Fibroblast of lung (primary cell): ENCODE measurements around the gene TCF12. TPM values are rescaled to one million over a fixed set of nuclear protein-coding genes. Genes with fewer than 3 reads are reported as not detected.
A peak's percentile ranks its signal among the peaks of the same experiment; 100 is the strongest.

Experiments
- DNase-seq, 2 donors: peaks; one replicate each; pipeline versions ENCODE4 v3.0.0 to v3.0.0-alpha.2; 2010; ENCODE audit warnings: low read depth in 2 of 2
- H2AFZ ChIP-seq: 2 replicates; pipeline ENCODE4 v1.5.1; 2012; ENCODE audit warnings: low read length, control low read depth, inconsistent platforms
- H3K27ac ChIP-seq: 2 replicates; pipeline ENCODE4 v1.5.1; 2011; ENCODE audit warnings: low read length, control low read depth; ENCODE audit not compliant: insufficient read depth
- H3K27me3 ChIP-seq: 2 replicates; pipeline ENCODE4 v1.5.1; 2011; ENCODE audit warnings: mild to moderate bottlenecking, low read length; ENCODE audit not compliant: control insufficient read depth, insufficient read depth
- H3K36me3 ChIP-seq: 2 replicates; pipeline ENCODE4 v1.5.1; 2011; ENCODE audit warnings: low read length; ENCODE audit not compliant: control insufficient read depth, insufficient read depth
- H3K4me1 ChIP-seq: 2 replicates; pipeline ENCODE4 v1.5.1; 2011; ENCODE audit warnings: low read length; ENCODE audit not compliant: control insufficient read depth, insufficient read depth; ENCODE audit errors: extremely low read depth
- H3K4me2 ChIP-seq: 2 replicates; pipeline ENCODE4 v1.5.1; 2011; ENCODE audit warnings: low read length, control low read depth; ENCODE audit not compliant: insufficient read depth; ENCODE audit errors: extremely low read depth
- H3K4me3 ChIP-seq, 4 experiments: fragments of 200-600 bp in 1 of 4; sonication (generic) in 1 of 4; replicated peaks in 1 of 4; 2 replicates each; pipeline ENCODE4 v1.5.1; 2011 to 2016; ENCODE audit warnings: low read length in 4 of 4, low read depth in 3 of 4, mild to moderate bottlenecking in 3 of 4, control low read depth in 2 of 4, inconsistent platforms in 1 of 4, mixed read lengths in 1 of 4; ENCODE audit not compliant: insufficient read depth in 1 of 4; ENCODE audit errors: control extremely low read depth in 1 of 4
- H3K79me2 ChIP-seq: 2 replicates; pipeline ENCODE4 v1.5.1; 2012; ENCODE audit warnings: mild to moderate bottlenecking, low read length, inconsistent platforms; ENCODE audit not compliant: control insufficient read depth, insufficient read depth
- H3K9ac ChIP-seq: 2 replicates; pipeline ENCODE4 v1.5.1; 2011; ENCODE audit warnings: mild to moderate bottlenecking, low read length, control low read depth; ENCODE audit not compliant: insufficient read depth
- H3K9me3 ChIP-seq: 2 replicates; pipeline ENCODE4 v1.5.1; 2012; ENCODE audit warnings: low read depth, low read length; ENCODE audit not compliant: control insufficient read depth, insufficient read depth
- H4K20me1 ChIP-seq: 2 replicates; pipeline ENCODE4 v1.5.1; 2011; ENCODE audit warnings: low read length; ENCODE audit not compliant: control insufficient read depth, insufficient read depth; ENCODE audit errors: extremely low read depth
- EZH2 ChIP-seq: IDR thresholded peaks from 2 replicates; pipeline ENCODE4 v1.5.1; 2012; ENCODE audit warnings: low read length, control low read depth, mild to moderate bottlenecking; ENCODE audit errors: missing control alignments
- polyA plus RNA-seq, 2 donors: library from polyadenylated mRNA; depleted of rRNA in 1 of 2; stranded (reverse) in 1 of 2; unstranded in 1 of 2; fragments of >200 nt; gene quantifications; 2 replicates each; pipeline ENCODE4 v1.2.1, GENCODE V29; 2011 to 2012; ENCODE audit warnings: missing spikeins in 1 of 2
- total RNA-seq: library from RNA; depleted of rRNA; stranded (reverse); fragments of >200 nt; gene quantifications from 2 replicates; pipeline ENCODE4 v1.2.1, GENCODE V29; 2014
- TF ChIP-seq, protein P1 (sequence below), 2 donors: IDR thresholded peaks in 1 of 2; conservative IDR thresholded peaks in 1 of 2; 1 replicate in 1 of 2; 2 replicates in 1 of 2; pipeline ENCODE4 v1.5.1; 2011 to 2012; ENCODE audit warnings: low read length in 2 of 2, control low read depth in 1 of 2, inconsistent platforms in 1 of 2, low read depth in 1 of 2, mild to moderate bottlenecking in 1 of 2

TCF12 gene
- total and polyA plus RNA-seq, 2 donors (not counting 1 experiment from before 2014, with no cell fraction given): 105 to 232 TPM

DNA sequence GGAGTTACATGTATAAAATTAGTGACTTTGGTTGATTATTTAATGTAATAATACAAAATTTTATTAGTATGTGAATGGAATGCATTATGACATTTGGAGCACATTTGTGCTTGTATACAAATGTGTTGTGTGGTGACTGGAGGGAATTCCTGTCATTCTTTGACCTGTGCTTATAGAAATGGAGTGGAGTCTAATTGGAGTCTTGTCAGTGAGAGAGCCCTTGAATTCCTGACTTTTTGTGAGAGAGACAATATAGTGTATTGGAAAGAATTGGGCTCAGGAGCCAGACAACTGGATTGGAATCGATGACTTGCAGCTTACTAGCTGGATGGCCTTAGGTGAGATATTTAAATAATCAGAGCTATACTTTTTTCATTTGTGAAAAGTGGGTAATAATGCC is 9.4 kb downstream of the TCF12 start:
- Histone ChIP-seq H3K79me2 (peaks cover 69% of the 10 kb centered on the region), H3K4me3 (no peak overlapping the region), H2AFZ (no peak overlapping the region), H4K20me1 (no peaks in the 10 kb centered on the region), H3K9ac (no peak overlapping the region), H3K27ac (no peak overlapping the region), H3K27me3 (no peaks in the 10 kb centered on the region), H3K4me2 (no peak overlapping the region), H3K9me3 (no peaks in the 10 kb centered on the region), H3K4me1 (peaks cover 11% of the 10 kb centered on the region), H3K36me3 (no peaks in the 10 kb centered on the region)
- TF ChIP-seq, protein P1, sequence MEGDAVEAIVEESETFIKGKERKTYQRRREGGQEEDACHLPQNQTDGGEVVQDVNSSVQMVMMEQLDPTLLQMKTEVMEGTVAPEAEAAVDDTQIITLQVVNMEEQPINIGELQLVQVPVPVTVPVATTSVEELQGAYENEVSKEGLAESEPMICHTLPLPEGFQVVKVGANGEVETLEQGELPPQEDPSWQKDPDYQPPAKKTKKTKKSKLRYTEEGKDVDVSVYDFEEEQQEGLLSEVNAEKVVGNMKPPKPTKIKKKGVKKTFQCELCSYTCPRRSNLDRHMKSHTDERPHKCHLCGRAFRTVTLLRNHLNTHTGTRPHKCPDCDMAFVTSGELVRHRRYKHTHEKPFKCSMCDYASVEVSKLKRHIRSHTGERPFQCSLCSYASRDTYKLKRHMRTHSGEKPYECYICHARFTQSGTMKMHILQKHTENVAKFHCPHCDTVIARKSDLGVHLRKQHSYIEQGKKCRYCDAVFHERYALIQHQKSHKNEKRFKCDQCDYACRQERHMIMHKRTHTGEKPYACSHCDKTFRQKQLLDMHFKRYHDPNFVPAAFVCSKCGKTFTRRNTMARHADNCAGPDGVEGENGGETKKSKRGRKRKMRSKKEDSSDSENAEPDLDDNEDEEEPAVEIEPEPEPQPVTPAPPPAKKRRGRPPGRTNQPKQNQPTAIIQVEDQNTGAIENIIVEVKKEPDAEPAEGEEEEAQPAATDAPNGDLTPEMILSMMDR (conservative IDR thresholded peaks at IDR 0.05 in 1 of 2, IDR thresholded peaks at IDR 0.05 in 1 of 2; ENCODE audit: low read depth in 1 of 2, low read length in 2 of 2): no peak
- no peak for TF ChIP-seq EZH2
- DNase-seq: peak in 1 of 2 donors; percentile 36

DNA sequence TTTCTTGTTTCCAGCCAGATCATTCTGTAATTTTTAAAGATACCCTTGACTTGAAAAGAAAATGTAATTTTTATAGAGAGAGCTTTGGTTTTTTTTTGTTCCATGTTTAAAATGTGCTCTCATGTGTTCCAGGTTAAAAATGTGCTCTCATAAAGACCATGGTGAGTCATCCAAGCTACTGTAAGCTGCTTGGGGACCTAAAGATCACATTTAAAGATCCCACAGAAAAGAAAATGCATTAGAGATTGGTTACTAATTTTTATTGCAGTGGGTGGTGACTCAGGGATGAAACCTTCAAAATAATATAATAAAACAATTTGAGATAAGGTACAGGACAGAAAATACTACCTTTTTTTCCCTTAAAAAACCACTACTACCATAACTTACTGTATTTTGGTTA is 11.0 kb downstream of the TCF12 start:
- H3K27me3 ChIP-seq: no peaks in the 10 kb centered on the region
- no peak overlapping the region for H3K4me3 ChIP-seq
- no peaks in the 10 kb centered on the region for H3K36me3 ChIP-seq
- no peak for TF ChIP-seq EZH2
- TF ChIP-seq, protein P1 (conservative IDR thresholded peaks at IDR 0.05 in 1 of 2, IDR thresholded peaks at IDR 0.05 in 1 of 2; ENCODE audit: low read depth in 1 of 2, low read length in 2 of 2): no peak
- no peaks in the 10 kb centered on the region for H3K9me3 ChIP-seq
- H3K79me2 ChIP-seq: peaks cover 67% of the 10 kb centered on the region
- peaks cover 2% of the 10 kb centered on the region for H4K20me1 ChIP-seq
- no peak overlapping the region for H3K9ac ChIP-seq
- H3K4me1 ChIP-seq: peaks cover 9% of the 10 kb centered on the region
- H3K27ac ChIP-seq: no peak overlapping the region
- H3K4me2 ChIP-seq: no peak overlapping the region
- no peak overlapping the region for H2AFZ ChIP-seq
- DNase-seq: peak; percentile 59 to 72

DNA sequence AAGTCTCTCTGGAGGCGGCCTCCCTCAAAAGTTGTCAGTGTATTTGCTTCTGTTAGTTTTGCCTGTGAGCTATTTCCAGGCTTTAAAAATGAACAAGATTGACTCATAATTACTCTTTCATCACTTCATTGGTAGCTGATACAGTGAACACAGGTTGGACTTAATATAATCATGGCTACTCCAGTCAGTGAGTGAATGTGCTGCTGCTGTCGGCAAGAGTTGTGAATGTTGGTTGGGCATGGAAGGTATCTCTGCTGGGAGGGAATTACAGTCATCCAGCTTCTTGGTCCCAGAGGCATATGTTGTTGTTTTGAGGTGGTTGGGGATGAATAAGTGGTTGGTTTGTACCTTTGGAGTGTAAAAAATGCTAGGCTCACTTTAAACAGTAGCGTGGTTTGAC is 11.5 kb downstream of the TCF12 start:
- no peak overlapping the region for H3K27ac ChIP-seq
- H4K20me1 ChIP-seq: peaks cover 2% of the 10 kb centered on the region
- H3K36me3 ChIP-seq: no peaks in the 10 kb centered on the region
- H3K9ac ChIP-seq: no peak overlapping the region
- H2AFZ ChIP-seq: no peak overlapping the region
- DNase-seq: peak in 1 of 2 donors; percentile 32
- TF ChIP-seq, protein P1 (conservative IDR thresholded peaks at IDR 0.05 in 1 of 2, IDR thresholded peaks at IDR 0.05 in 1 of 2; ENCODE audit: low read depth in 1 of 2, low read length in 2 of 2): no peak
- TF ChIP-seq EZH2: no peak
- H3K4me1 ChIP-seq: peaks cover 9% of the 10 kb centered on the region
- no peaks in the 10 kb centered on the region for H3K9me3 ChIP-seq
- no peaks in the 10 kb centered on the region for H3K27me3 ChIP-seq
- H3K4me3 ChIP-seq: no peak overlapping the region
- no peak overlapping the region for H3K4me2 ChIP-seq
- peaks cover 70% of the 10 kb centered on the region for H3K79me2 ChIP-seq
